Stimulated activated naive CD8-positive, alpha-beta T cell treated with anti-CD3 and anti-CD28 coated beads, Interleukin-15, Interleukin-2, amounts not matched to agents 100 ng/mL and 50 ng/mL, for 24 hours (primary cell): Measurements from ENCODE around the gene SPOCK1.

ENCODE experiments used
- H3K27ac Mint-ChIP-seq: one replicate; pipeline ENCODE4 v1.8.0; 2021; ENCODE audit warnings: mild to moderate bottlenecking, mixed read lengths
- H3K27me3 Mint-ChIP-seq: one replicate; pipeline ENCODE4 v1.8.0; 2021; ENCODE audit warnings: mixed read lengths
- H3K36me3 Mint-ChIP-seq: one replicate; pipeline ENCODE4 v1.8.0; 2021; ENCODE audit warnings: low read depth, mixed read lengths
- H3K4me1 Mint-ChIP-seq: one replicate; pipeline ENCODE4 v1.8.0; 2021; ENCODE audit warnings: low read depth, mixed read lengths
- H3K4me3 Mint-ChIP-seq: one replicate; pipeline ENCODE4 v1.8.0; 2021; ENCODE audit warnings: mild to moderate bottlenecking, mixed read lengths
- H3K9me3 Mint-ChIP-seq: one replicate; pipeline ENCODE4 v1.8.0; 2021; ENCODE audit warnings: mixed read lengths

Gene SPOCK1

GRCh38 chr5:137016783-137017324, 482.3 kb downstream of the SPOCK1 start:
- Mint-ChIP-seq H3K4me1 (no peaks in the 10 kb centered on the region), H3K27me3 (no peaks in the 10 kb centered on the region), H3K27ac (no peak overlapping the region), H3K36me3 (no peaks in the 10 kb centered on the region), H3K9me3 (peaks cover 3% of the 10 kb centered on the region), H3K4me3 (no peak overlapping the region)

DNA sequence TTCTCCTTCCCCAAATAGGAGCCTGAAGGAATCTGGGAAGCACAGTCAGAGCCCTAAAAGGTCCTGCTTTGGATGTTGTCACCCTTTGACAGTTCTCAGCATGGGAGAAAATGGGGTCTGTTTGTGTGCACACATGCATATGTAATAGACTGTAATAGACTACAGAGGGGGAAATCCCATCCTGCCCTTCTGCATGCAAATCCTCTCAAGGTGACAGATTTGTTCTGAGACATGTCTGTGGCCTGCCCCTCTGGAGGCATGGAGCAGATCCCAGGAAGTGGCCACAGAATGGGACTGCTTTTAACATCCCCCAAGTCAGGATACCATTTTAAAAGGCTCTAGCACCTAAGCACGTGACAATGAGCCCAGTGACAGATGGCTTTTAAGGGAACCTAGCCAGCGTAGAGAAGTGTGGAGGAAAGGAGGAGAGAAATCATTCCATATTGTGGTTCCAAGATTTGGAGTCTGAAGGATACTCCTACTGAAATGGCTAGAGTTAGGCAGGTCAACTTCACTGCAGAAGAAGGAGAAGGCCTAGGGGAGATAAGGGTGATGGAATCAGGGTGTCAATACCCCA, 483.5 kb downstream of the SPOCK1 start:
- Mint-ChIP-seq H3K27ac (no peak overlapping the region), H3K4me3 (no peak overlapping the region), H3K27me3 (no peaks in the 10 kb centered on the region), H3K36me3 (no peaks in the 10 kb centered on the region), H3K4me1 (no peaks in the 10 kb centered on the region), H3K9me3 (peaks cover 3% of the 10 kb centered on the region)

DNA sequence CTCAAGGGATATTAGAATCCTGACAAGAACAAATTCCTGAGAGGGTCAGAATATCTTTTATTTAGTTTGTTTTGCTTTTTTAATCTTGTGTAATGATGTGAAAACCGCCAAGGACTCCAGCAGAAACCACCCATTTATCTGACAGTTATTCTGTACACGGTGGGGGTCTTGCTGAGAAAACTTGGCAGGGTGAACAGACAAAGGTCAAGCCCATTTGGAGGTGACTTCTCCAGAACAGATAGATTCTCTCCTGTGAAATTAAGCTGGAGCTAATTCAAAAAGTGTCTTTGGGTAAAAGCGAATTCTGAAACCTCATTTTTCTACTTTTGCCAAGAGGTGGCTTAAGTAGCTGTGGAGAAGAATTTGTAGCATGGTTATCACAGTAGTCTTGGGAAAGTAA, 484.4 kb downstream of the SPOCK1 start:
- Mint-ChIP-seq H3K36me3 (no peaks in the 10 kb centered on the region), H3K9me3 (peaks cover 3% of the 10 kb centered on the region), H3K4me1 (no peaks in the 10 kb centered on the region), H3K27me3 (no peaks in the 10 kb centered on the region), H3K27ac (no peak overlapping the region), H3K4me3 (no peak overlapping the region)

DNA sequence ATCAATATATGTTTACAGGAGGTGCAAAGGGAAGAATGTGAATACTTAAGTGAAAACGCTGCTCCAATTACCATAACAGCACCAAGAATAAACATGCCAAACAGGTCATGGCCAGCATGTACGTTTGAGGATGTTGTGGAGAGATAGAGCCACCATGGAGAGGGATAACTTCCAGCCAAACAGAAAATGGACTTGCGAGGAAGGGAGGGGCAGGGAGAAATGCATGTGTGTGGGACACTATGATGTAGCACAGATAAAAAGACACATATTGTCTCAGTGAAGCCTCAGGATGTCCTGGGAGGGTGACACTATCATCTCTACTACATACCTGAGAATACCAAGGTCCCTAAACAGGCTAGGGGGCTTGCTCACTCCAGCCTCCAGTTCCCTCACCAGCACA, 488.9 kb downstream of the SPOCK1 start:
- H3K4me3 Mint-ChIP-seq = no peak overlapping the region
- peaks cover 11% of the 10 kb centered on the region for H3K9me3 Mint-ChIP-seq

GRCh38 chr5:137004279-137004678, 494.8 kb downstream of the SPOCK1 start:
- H3K9me3 Mint-ChIP-seq = peaks cover 7% of the 10 kb centered on the region

More for the DNA sequence above, 488.9 kb downstream of the SPOCK1 start:
- Mint-ChIP-seq H3K36me3 (no peaks in the 10 kb centered on the region), H3K27me3 (peaks cover 4% of the 10 kb centered on the region), H3K4me1 (no peaks in the 10 kb centered on the region), H3K27ac (no peak overlapping the region)

DNA sequence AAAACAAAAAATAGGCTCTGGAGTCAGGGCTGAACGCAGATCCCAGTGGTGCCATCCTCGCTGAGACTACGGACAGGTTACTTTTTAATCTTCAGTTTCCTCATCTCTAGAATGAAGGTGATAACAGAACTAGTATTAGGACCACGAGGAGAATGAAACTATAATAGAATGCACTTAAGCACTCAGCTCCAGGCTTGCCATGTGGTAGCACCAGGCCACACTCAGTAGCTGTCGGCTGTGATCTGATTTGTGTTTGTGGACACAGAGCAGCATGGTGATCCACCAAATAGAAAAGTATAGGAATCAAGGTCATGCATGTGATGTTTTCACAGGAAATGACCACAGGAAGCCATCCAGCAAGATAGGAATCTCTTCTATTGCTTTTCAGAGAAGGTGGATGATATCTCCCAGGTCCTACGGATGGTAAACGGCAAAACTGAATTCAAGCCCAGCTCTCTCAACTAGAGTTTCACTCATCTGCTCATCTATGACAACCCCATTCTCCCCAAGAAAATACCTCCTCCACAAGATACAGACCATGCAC, 498.0 kb downstream of the SPOCK1 start:
- no peaks in the 10 kb centered on the region for H3K4me1 Mint-ChIP-seq
- H3K9me3 Mint-ChIP-seq = no peaks in the 10 kb centered on the region
- no peak overlapping the region for H3K4me3 Mint-ChIP-seq
- H3K27me3 Mint-ChIP-seq = peaks cover 4% of the 10 kb centered on the region
- H3K27ac Mint-ChIP-seq = no peak overlapping the region
- H3K36me3 Mint-ChIP-seq = no peaks in the 10 kb centered on the region

More at GRCh38 chr5:137004279-137004678, 494.8 kb downstream of the SPOCK1 start:
- no peaks in the 10 kb centered on the region for H3K4me1 Mint-ChIP-seq
- no peak overlapping the region for H3K27ac Mint-ChIP-seq
- peaks cover 4% of the 10 kb centered on the region for H3K27me3 Mint-ChIP-seq
- no peaks in the 10 kb centered on the region for H3K36me3 Mint-ChIP-seq
- no peak overlapping the region for H3K4me3 Mint-ChIP-seq

DNA sequence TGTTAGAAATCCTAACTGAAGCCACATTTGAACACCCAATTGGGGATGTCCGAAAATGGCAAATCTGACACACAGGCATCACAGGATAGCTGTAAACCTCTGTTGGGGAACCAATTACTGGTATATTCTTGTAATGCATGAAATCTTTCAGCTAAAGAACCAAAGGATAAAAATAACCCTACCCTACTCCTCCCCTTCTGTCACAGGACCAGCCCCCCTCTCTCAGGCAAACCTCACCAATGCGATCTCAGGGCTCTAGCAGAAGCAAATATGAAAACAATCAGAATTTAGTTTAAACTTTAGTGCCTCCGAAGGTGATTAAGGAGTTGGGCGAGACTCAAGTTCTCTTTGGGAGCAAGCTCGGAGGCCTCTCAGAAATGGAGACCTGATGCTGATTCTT, 499.3 kb downstream of the SPOCK1 start:
- H3K27ac Mint-ChIP-seq = no peak overlapping the region
- H3K9me3 Mint-ChIP-seq = no peaks in the 10 kb centered on the region
- no peak overlapping the region for H3K4me3 Mint-ChIP-seq
- no peaks in the 10 kb centered on the region for H3K36me3 Mint-ChIP-seq
- H3K4me1 Mint-ChIP-seq = no peaks in the 10 kb centered on the region
- H3K27me3 Mint-ChIP-seq = no peaks in the 10 kb centered on the region

- Mint-ChIP-seq H3K36me3 (no peaks in the 10 kb centered on the region), H3K27me3 (no peaks in the 10 kb centered on the region), H3K27ac (no peak overlapping the region), H3K4me3 (no peak overlapping the region), H3K4me1 (no peaks in the 10 kb centered on the region), H3K9me3 (no peaks in the 10 kb centered on the region)
Measured at GRCh38 chr5:136998854-136999357, 500.2 kb downstream of the SPOCK1 start.

DNA sequence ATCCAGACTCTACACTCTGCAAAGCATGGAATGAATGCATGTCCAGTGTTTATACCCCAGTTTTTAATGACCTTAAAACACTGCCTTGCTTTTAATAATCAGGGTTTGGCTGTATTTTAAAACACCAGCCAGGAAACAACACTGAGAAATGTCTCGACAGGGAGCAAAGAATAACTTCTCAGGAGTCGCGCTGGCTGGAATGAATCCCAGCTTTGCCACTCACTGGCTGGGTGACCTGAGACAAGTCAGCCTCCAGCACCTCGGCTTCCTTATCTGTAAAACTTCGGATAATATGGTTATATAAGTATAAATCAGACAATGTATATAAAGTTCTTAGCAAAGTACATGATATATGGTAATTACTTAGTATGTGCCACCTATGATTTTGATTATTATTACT, 505.0 kb downstream of the SPOCK1 start:
- no peaks in the 10 kb centered on the region for H3K9me3 Mint-ChIP-seq
- no peaks in the 10 kb centered on the region for H3K4me1 Mint-ChIP-seq
- no peaks in the 10 kb centered on the region for H3K27me3 Mint-ChIP-seq
- H3K4me3 Mint-ChIP-seq = no peak overlapping the region
- H3K27ac Mint-ChIP-seq = no peak overlapping the region
- no peaks in the 10 kb centered on the region for H3K36me3 Mint-ChIP-seq

- Mint-ChIP-seq H3K27ac (no peak overlapping the region), H3K4me3 (no peak overlapping the region), H3K27me3 (no peaks in the 10 kb centered on the region), H3K4me1 (no peaks in the 10 kb centered on the region), H3K9me3 (no peaks in the 10 kb centered on the region), H3K36me3 (no peaks in the 10 kb centered on the region)
Measured at GRCh38 chr5:136992796-136993489, 506.2 kb downstream of the SPOCK1 start.

DNA sequence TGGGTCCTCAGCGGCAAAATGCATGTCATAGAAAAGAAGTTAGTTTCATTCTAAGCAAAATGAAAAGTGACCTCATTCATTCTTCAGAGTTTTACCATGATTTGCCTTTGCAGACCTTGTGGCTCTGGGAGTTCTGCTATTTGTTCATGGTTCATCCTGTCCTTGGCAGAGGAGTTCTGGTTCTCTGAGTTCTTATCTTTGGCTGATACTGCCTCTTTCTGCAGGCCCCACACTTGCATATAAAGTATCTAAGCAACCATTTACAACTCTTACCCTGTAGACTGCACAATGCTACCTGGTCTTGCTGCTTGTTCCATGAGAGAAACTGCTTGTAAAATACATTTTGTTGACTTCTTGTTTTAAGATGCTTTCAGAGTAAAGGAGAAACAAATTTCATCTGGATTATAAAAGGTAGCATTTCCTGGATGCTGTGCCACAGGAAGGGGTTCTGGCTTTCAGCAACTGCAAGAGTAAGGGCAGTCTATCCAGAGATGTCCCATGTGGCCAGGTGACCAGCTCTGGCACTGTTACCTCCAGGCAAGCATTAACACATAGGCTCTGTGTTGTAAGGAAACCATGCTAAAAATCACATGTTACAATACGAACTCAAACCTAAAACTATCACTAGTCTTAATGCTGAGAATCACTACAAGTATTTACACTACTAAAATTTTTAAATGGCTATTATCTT, 513.2 kb downstream of the SPOCK1 start:
- peaks cover 3% of the 10 kb centered on the region for H3K27me3 Mint-ChIP-seq
- H3K36me3 Mint-ChIP-seq = no peaks in the 10 kb centered on the region
- H3K27ac Mint-ChIP-seq = no peak overlapping the region
- H3K4me3 Mint-ChIP-seq = no peak overlapping the region
- H3K4me1 Mint-ChIP-seq = no peaks in the 10 kb centered on the region
- H3K9me3 Mint-ChIP-seq = no peaks in the 10 kb centered on the region

DNA sequence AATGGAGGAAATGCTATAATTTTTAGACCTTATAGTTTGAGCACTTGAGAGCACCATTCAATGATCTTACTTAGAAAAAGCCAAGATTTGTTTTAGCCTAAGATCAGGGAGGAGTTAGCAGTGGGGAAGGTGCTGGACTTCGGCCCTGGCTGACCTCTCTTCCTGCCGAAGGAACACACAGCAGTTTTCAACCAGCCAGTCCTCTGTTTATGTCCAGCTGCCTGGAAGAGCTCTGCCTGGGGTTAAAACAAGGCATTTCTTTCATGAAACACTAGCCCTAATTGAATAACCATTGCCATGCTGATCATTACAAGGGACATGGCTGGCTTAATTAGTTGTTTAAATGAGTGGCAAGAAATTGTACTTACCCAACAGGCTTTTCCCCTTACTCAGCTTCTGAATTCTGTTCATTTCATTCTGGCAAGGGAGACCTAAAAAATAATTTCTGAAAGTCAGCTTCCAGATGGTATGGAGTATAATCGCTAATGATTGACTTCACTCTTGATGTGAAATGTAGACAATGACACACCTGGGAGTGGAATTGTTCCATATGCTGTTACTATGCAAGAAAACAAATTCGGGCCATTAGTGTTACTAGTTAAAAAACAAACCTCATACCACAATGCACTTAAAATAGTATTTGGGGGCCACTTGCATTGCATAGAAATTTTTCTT, 514.2 kb downstream of the SPOCK1 start:
- H3K9me3 Mint-ChIP-seq = no peaks in the 10 kb centered on the region
- no peak overlapping the region for H3K27ac Mint-ChIP-seq
- H3K4me1 Mint-ChIP-seq = no peaks in the 10 kb centered on the region
- H3K27me3 Mint-ChIP-seq = peaks cover 3% of the 10 kb centered on the region
- H3K36me3 Mint-ChIP-seq = no peaks in the 10 kb centered on the region
- H3K4me3 Mint-ChIP-seq = no peak overlapping the region

DNA sequence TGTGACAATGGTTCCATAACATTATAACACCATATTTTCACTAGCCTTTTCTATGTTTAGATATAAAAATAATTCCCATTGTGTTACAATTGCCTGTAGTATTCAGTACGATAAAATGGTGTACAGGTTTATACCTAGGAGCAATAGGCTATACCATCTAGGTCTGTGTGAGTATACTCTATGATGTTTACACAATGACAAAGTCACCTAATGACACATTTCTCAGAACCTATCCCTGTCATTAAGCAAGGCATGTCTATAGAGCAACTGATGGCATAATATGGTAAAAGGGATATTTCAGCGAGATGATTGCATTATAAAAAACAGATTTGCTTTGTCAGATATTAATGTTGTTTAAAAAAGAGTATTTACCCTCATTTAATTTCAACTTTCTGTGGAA, 517.2 kb downstream of the SPOCK1 start:
- Mint-ChIP-seq H3K36me3 (no peaks in the 10 kb centered on the region), H3K4me3 (no peak overlapping the region), H3K4me1 (no peaks in the 10 kb centered on the region), H3K9me3 (no peaks in the 10 kb centered on the region), H3K27me3 (peaks cover 3% of the 10 kb centered on the region), H3K27ac (no peak overlapping the region)

- Mint-ChIP-seq H3K9me3 (no peaks in the 10 kb centered on the region), H3K27me3 (peaks cover 3% of the 10 kb centered on the region), H3K27ac (no peak overlapping the region), H3K36me3 (no peaks in the 10 kb centered on the region), H3K4me1 (no peaks in the 10 kb centered on the region), H3K4me3 (no peak overlapping the region)
Measured at GRCh38 chr5:136979131-136979530, 520.0 kb downstream of the SPOCK1 start.
